Epithelial cell of esophagus (primary cell): ENCODE measurements around the gene MAP3K3.

ENCODE experiments used
- DNase-seq: peaks from one replicate; pipeline ENCODE4 v3.0.0; 2010; ENCODE audit warnings: low read depth
- H3K4me3 ChIP-seq: 2 replicates; pipeline ENCODE4 v1.5.1; 2011; ENCODE audit warnings: mild to moderate bottlenecking, low read length, control low read depth
- TF ChIP-seq, protein P1 (sequence below): IDR thresholded peaks from 2 replicates; pipeline ENCODE4 v1.5.1; 2011; ENCODE audit warnings: low read depth, mild to moderate bottlenecking, low read length, control low read depth, inconsistent platforms; ENCODE audit not compliant: insufficient read depth; ENCODE audit errors: missing control alignments

Gene MAP3K3

GRCh38 chr17:63686138-63686685 lies 64.0 kb downstream of the MAP3K3 start:
- no peak overlapping the region for H3K4me3 ChIP-seq
- TF ChIP-seq, protein P1, sequence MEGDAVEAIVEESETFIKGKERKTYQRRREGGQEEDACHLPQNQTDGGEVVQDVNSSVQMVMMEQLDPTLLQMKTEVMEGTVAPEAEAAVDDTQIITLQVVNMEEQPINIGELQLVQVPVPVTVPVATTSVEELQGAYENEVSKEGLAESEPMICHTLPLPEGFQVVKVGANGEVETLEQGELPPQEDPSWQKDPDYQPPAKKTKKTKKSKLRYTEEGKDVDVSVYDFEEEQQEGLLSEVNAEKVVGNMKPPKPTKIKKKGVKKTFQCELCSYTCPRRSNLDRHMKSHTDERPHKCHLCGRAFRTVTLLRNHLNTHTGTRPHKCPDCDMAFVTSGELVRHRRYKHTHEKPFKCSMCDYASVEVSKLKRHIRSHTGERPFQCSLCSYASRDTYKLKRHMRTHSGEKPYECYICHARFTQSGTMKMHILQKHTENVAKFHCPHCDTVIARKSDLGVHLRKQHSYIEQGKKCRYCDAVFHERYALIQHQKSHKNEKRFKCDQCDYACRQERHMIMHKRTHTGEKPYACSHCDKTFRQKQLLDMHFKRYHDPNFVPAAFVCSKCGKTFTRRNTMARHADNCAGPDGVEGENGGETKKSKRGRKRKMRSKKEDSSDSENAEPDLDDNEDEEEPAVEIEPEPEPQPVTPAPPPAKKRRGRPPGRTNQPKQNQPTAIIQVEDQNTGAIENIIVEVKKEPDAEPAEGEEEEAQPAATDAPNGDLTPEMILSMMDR = no peak
- no peak for DNase-seq

- no peak overlapping the region for H3K4me3 ChIP-seq
- no peak for DNase-seq
- TF ChIP-seq, protein P1 = no peak
These were observed 66.3 kb downstream of the MAP3K3 start for GRCh38 chr17:63688396-63689020.

GRCh38 chr17:63689479-63689878 lies 67.3 kb downstream of the MAP3K3 start:
- TF ChIP-seq, protein P1 = no peak
- DNase-seq = no peak
- H3K4me3 ChIP-seq = no peak overlapping the region

DNA sequence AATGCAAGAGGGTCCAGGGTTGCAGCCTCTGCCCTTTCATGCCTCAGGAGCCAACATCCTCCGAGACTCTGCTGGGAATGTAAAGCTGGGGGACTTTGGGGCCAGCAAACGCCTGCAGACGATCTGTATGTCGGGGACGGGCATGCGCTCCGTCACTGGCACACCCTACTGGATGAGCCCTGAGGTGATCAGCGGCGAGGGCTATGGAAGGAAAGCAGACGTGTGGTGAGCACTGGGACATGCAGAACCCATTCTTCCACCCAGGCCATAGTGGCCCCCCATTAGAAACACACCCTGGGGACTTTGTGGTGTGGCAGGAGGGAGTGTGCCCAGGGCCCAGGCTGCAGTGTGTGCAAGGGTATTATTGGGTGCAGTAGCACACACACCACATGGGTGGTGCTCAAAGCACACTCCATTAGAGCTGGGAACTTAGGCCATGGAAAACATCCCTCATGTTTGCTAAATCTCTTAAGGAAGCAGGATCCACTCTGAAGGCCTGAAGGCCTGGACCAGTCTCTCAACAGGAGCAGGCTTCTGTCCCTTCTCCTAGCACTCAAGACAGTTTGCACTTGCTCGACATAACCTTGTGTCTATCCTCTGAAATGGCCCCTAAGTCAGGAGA lies 70.1 kb downstream of the MAP3K3 start:
- DNase-seq = no peak
- TF ChIP-seq, protein P1 = no peak
- H3K4me3 ChIP-seq = no peak overlapping the region

GRCh38 chr17:63693411-63694113 lies 71.3 kb downstream of the MAP3K3 start:
- TF ChIP-seq, protein P1 = no peak
- no peak overlapping the region for H3K4me3 ChIP-seq
- no peak for DNase-seq

DNA sequence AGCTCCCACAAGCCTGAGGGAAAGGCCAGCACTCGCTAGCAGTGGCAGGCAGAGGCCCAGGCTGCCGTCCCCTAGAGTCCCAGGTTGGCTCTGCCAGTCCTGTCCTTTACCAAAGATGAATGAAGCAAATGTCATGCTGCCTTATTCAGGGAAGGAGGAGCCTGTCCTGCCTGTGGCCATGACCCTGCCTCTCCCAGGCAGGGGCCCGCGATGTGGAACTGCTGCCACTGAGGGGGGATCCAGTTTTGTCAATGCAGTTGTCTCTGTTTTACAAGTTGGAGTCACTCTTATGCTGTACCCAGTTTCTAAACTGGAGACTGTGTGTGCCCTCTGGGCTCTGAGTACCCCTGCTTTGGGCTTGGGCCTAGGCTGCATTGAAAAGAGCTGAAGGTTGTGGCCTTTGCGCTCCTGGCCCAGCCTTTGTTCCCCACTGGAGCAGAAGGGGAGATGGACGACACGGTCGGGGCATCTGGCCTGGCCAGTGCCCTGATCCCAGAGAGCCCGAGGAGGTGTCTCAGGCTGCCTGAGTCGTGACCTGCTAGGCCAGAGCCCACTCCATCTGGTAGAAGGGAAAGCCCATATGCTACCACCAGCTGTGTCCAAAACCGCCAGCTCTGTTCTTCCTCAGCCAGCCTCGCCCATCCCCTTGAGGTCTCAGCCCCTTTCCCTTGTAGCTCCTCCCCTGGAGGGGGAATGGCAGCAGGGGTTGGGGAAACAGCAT lies 72.2 kb downstream of the MAP3K3 start:
- DNase-seq = no peak
- no peak overlapping the region for H3K4me3 ChIP-seq
- TF ChIP-seq, protein P1 = no peak
